GM12878 (cell line): Measurements from ENCODE around the gene PXDC1. TPM values are rescaled to one million over a fixed set of nuclear protein-coding genes. Genes with fewer than 3 reads are reported as not detected.

ENCODE experiments used
- ATAC-seq: fragments of 200-7000 bp; cut with Tn5 transposase; 3 replicates; pipeline ENCODE4 v1.9.1; 2020; ENCODE audit warnings: mild to moderate bottlenecking, moderate library complexity
- BruUV-seq: library from RNA; stranded (reverse); fragments of 400-500 nt; replicated peaks from 2 replicates; lab custom pipeline; 2021; lab: Mats Ljungman, UMichigan
- CTCF ChIA-PET: fragments of 300-600 bp; sonication (Branson Sonifier 250); formaldehyde crosslinking; extraction: SDS; loops from one replicate; lab custom pipeline; 2021; ENCODE audit warnings: inconsistent platforms; lab: Yijun Ruan, JAX
- POLR2A ChIA-PET: fragments of 350-600 bp; formaldehyde crosslinking; extraction: SDS; loops from one replicate; lab custom pipeline; 2021; ENCODE audit warnings: inconsistent platforms; lab: Charles Lee
- RAD21 ChIA-PET: fragments of 300-600 bp; sonication (Branson Sonifier 250); formaldehyde crosslinking; loops from one replicate; lab custom pipeline; 2023; ENCODE audit warnings: antibody characterized with exemption; ENCODE audit not compliant: unreplicated experiment; lab: Charles Lee
- SMC1A ChIA-PET: fragments of 300-600 bp; sonication (Branson Sonifier 250); formaldehyde crosslinking; loops from one replicate; lab custom pipeline; 2023; ENCODE audit not compliant: unreplicated experiment, uncharacterized antibody; lab: Charles Lee
- DNase-seq: peaks from one replicate; pipeline ENCODE4 v3.0.0-alpha.2; 2011; ENCODE audit warnings: low read depth, low spot score
- FAIRE-seq: peaks from 3 replicates; lab custom pipeline; 2011; peaks lifted over from hg19 to GRCh38; lab: Jason Lieb, UNC
- H2AFZ ChIP-seq: 2 replicates; pipeline ENCODE4 v1.6.0; 2011; ENCODE audit warnings: low read depth, low read length, control low read depth; ENCODE audit not compliant: control insufficient read depth
- H3K27ac ChIP-seq: 2 replicates; pipeline ENCODE4 v1.5.1; 2011; ENCODE audit warnings: control low read depth; ENCODE audit not compliant: control insufficient read depth, insufficient read depth
- H3K27me3 ChIP-seq, 2 experiments: replicated peaks in 1 of 2; 2 replicates each; pipeline versions ENCODE4 v1.6.0 to v1.6.1; 2011; ENCODE audit warnings: low read length in 1 of 2; ENCODE audit not compliant: control insufficient read depth in 2 of 2, insufficient read depth in 2 of 2
- H3K36me3 ChIP-seq, 2 experiments: 2 replicates each; pipeline ENCODE4 v1.5.1; 2011; ENCODE audit warnings: low read length in 1 of 2; ENCODE audit not compliant: control insufficient read depth in 2 of 2, insufficient read depth in 2 of 2
- H3K4me1 ChIP-seq: 2 replicates; pipeline ENCODE4 v1.6.1; 2011; ENCODE audit warnings: mild to moderate bottlenecking, low read length, moderate library complexity, mixed read lengths; ENCODE audit not compliant: control insufficient read depth, insufficient read depth
- H3K4me2 ChIP-seq: 2 replicates; pipeline ENCODE4 v1.6.0; 2011; ENCODE audit warnings: control low read depth; ENCODE audit not compliant: control insufficient read depth, insufficient read depth
- H3K4me3 ChIP-seq: fragments of 200-600 bp; sonication (generic); 2 replicates; pipeline ENCODE4 v1.5.1; 2016
- H3K79me2 ChIP-seq: 2 replicates; pipeline ENCODE4 v1.6.0; 2011; ENCODE audit warnings: low read length; ENCODE audit not compliant: control insufficient read depth, insufficient read depth
- H3K9ac ChIP-seq: 2 replicates; pipeline ENCODE4 v1.8.0; 2011; ENCODE audit warnings: low read length, control low read depth, mixed read lengths; ENCODE audit not compliant: control insufficient read depth, insufficient read depth
- H3K9me3 ChIP-seq: replicated peaks from 3 replicates; pipeline ENCODE4 v1.5.1; 2011; ENCODE audit warnings: mild to moderate bottlenecking, low read length; ENCODE audit not compliant: control insufficient read depth, insufficient read depth
- H4K20me1 ChIP-seq: 2 replicates; pipeline ENCODE4 v1.6.0; 2011; ENCODE audit not compliant: control insufficient read depth, insufficient read depth
- CREM ChIP-seq: IDR thresholded peaks from 2 replicates; pipeline ENCODE4 v1.6.1; 2014; ENCODE audit warnings: antibody characterized with exemption, low read depth
- NR2C1 ChIP-seq: fragments of 450-650 bp; IDR thresholded peaks from 2 replicates; pipeline ENCODE4 v1.6.1; 2017; ENCODE audit warnings: antibody characterized with exemption, mild to moderate bottlenecking, moderate library complexity
- RFX5 ChIP-seq: IDR thresholded peaks from 2 replicates; pipeline ENCODE4 v1.6.1; 2011; ENCODE audit warnings: low read depth, low read length, improper control_type of control experiment
- WGBS: methylation state at CpG from one replicate; pipeline ENCODE4 v1.1.6; 2016; ENCODE audit warnings: low lambda C conversion rate; ENCODE audit not compliant: insufficient replicate concordance, insufficient coverage; ENCODE audit errors: missing lambda C conversion rate; 5-methylcytosine and 5-hydroxymethylcytosine counted together
- in situ Hi-C: fragments of 300-500 bp; cut with MboI; formaldehyde crosslinking; loops from 9 replicates; pipeline ENCODE4 v1.14.3; 2018; ENCODE audit warnings: mixed read lengths
- intact Hi-C: fragments of 100-400 bp; cut with micrococcal nuclease; formaldehyde crosslinking; loops from one replicate; pipeline ENCODE4 v1.14.2; 2022; ENCODE audit not compliant: unreplicated experiment
- polyA plus RNA-seq, 11 experiments: library from polyadenylated mRNA; depleted of rRNA in 4 of 11; unstranded in 6 of 11; stranded (reverse) in 5 of 11; fragments of >200 nt; fragmentation: Nextera tagmentation in 4 of 11; fragmentation: Illumina TruSeq in 1 of 11; extraction: Ambion mirVana in 4 of 11; extraction: Trizol in 1 of 11; gene quantifications; 1 replicate in 1 of 11; 2 replicates in 10 of 11; pipeline versions ENCODE4 v1.2.1 to v1.2.3, GENCODE V29; 2011 to 2016; ENCODE audit warnings: inconsistent platforms in 2 of 11, missing spikeins in 2 of 11, low read depth in 1 of 11
- total RNA-seq, 4 experiments: library from RNA; depleted of rRNA in 3 of 4; stranded (reverse); fragments of >200 nt in 3 of 4; fragmentation: Illumina TruSeq in 1 of 4; extraction: Trizol in 1 of 4; gene quantifications; 2 replicates each; pipeline versions ENCODE4 v1.2.1 to v1.2.3, GENCODE V29; 2013 to 2021

The PXDC1 gene
- total and polyA plus RNA-seq, 10 of the 15 experiments (the other 5 are each of a cell fraction or from before 2014, with no cell fraction given), result 0.03 to 0.72 (median 0.32) TPM; not detected in 2

GRCh38 chr6:3738381-3739131 lies 13.0 kb downstream of the PXDC1 start (continued):
- no peak for TF ChIP-seq NR2C1

DNA sequence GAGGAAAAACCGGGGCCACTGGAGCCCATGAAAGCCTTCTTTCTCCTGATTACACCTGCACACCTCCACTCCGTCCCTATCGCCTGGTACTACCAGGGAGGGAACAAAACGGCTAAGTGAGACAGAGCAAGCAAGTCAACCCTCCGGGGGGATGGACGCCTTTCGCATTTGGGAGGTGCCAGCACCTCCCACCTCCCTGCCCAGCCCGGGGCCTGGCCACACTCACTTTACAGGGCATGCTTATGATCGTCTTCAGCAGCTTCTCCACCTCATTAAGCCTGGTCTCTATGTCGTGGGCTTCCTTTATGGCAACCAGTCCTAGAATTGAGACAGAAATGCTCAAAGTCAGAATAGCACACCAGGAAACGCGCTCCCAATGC lies 13.7 kb downstream of the PXDC1 start:
- no TSS peak for BruUV-seq
- WGBS, result 57% methylated on average over 12 of the region's 12 CpGs

DNA sequence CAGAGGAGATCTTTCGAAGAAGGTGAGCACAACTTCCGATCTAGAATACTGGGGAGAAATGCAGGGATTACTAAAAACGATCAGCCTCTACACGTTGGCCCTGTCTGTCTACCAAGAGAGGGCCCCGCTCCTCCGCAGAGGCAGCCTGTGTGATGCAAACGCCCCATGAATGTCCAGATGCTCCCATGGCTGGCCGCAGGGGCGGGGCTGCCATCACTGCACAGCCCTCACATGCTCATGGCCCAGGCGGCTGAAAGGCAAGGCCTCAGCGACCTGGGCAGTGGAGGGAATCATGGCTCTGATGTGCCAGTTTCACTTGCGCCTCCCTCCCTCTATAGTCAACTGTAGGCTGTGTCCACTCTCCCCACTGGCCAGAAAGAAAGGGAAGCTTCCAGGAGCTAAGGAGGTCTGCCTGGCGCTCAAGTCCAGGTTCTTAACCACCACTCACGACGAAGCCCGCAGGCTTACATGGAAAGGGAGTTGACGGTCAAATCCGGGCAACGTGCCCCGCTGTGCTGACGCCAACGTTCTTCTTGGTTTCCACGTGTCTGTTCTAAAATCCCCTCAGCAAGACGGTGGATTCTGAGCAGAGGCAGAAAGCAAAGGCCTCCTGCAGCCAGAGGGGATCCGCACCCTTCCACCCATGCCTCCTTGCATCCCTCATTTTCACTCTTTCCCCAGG lies 14.2 kb downstream of the PXDC1 start:
- WGBS, result 71% methylated on average over 24 of the region's 25 CpGs
- CTCF ChIA-PET, result no interaction called here

More for the DNA sequence above, 13.7 kb downstream of the PXDC1 start:
- Histone ChIP-seq H3K4me2 (no peak overlapping the region), H3K9ac (no peak overlapping the region), H3K79me2 (no peaks in the 10 kb centered on the region), H3K27me3 (no peaks in the 10 kb centered on the region), H3K4me3 (no peak overlapping the region), H3K9me3 (no peaks in the 10 kb centered on the region; the same call in 2 of the 3 replicates), H3K36me3 (no peaks in the 10 kb centered on the region), H2AFZ (no peak overlapping the region), H3K27ac (no peak overlapping the region), H4K20me1 (no peaks in the 10 kb centered on the region)
- FAIRE-seq (no peak), DNase-seq (no peak), ATAC-seq (no peak)
- intact Hi-C loops (no loop called here), in situ Hi-C loops (no loop called here)
- ChIA-PET RAD21 (no interaction called here), CTCF (no interaction called here), POLR2A (no interaction called here)
- TF ChIP-seq RFX5, result no peak
- TF ChIP-seq, all 136 proteins: peak for 0
- SMC1A ChIA-PET, result no interaction called here
- peaks cover 3% of the 10 kb centered on the region for H3K4me1 ChIP-seq

More for the DNA sequence above, 14.2 kb downstream of the PXDC1 start:
- ATAC-seq (no peak), FAIRE-seq (no peak), DNase-seq (no peak)
- H3K9ac ChIP-seq, result no peak overlapping the region
- H3K27ac ChIP-seq, result no peak overlapping the region
- H3K36me3 ChIP-seq, result no peaks in the 10 kb centered on the region
- ChIA-PET RAD21 (no interaction called here), POLR2A (no interaction called here), SMC1A (no interaction called here)
- no peaks in the 10 kb centered on the region; the same call in 2 of the 3 replicates for H3K9me3 ChIP-seq
- H3K79me2 ChIP-seq, result no peaks in the 10 kb centered on the region
- in situ Hi-C loops (no loop called here), intact Hi-C loops (no loop called here)
- no peaks in the 10 kb centered on the region for H4K20me1 ChIP-seq
- H2AFZ ChIP-seq, result no peak overlapping the region
- no peak overlapping the region for H3K4me3 ChIP-seq
- H3K4me1 ChIP-seq, result no peaks in the 10 kb centered on the region
- H3K4me2 ChIP-seq, result no peak overlapping the region
- no peak for TF ChIP-seq CREM
- BruUV-seq, result no TSS peak
- H3K27me3 ChIP-seq, result no peaks in the 10 kb centered on the region
